GM19438 (cell line): ENCODE results near the gene EPM2A.

ENCODE experiments used
- ATAC-seq: cut with Tn5 transposase; IDR thresholded peaks from one replicate; pipeline ENCODE4 v1.9.1; 2021; ENCODE audit warnings: low read depth; ENCODE audit not compliant: unreplicated experiment

Gene EPM2A

DNA sequence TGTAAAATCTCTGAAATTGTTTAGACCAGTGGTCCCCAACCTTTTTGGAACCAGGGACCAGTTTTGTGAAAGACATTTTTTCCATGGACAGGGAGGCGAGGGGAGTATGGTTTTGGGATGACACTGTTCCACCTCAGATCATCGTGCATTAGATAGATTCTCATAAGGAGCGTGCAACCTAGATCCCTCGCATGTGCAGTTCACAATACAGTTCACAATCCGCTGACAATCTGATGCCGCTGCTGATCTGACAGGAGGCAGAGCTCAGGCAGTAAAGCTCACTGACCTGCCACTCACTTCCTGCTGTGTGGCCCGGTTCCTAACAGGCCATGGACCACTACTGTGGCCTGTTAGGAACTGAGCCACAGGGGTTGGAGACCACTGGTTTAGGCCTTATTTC lies 115.2 kb downstream of the EPM2A start:
- no peak for ATAC-seq

DNA sequence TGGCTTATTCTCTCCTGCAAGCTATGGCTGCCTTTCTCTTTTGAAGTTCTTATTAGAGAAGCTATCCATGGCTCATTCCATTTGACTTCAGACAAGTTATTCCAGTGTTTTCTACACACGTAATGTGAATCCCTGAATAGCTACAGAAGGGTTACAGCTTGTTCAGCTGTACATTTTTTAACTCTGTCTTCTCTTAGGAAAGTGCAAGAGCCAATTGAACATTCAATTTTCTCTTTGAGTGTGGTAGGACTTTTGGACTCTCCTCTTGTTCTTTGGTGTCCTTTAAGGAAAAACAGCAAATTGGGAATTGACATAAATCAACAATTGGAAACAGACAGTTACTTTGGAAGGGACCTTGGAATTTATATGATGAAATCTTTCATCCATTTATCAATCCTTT lies 125.8 kb downstream of the EPM2A start:
- no peak for ATAC-seq

DNA sequence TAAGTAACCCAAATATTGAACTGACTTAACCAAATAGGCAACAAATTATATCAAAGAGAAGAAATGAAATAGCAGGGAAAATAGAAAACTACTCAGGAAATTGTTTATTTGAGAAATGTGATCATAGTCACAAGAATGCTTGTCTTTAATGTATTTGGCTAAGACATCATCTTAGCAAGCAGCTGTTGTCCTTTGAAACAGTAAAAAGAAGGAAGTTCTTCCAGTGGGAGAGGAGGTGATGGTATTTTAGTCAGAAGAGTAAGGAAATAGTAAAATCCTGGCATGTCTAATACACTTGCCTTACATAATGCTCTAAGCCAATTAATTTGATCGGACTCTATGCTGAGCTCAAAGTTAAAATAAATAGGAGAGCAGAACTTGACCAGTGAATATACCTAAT lies 126.5 kb downstream of the EPM2A start:
- no peak for ATAC-seq

DNA sequence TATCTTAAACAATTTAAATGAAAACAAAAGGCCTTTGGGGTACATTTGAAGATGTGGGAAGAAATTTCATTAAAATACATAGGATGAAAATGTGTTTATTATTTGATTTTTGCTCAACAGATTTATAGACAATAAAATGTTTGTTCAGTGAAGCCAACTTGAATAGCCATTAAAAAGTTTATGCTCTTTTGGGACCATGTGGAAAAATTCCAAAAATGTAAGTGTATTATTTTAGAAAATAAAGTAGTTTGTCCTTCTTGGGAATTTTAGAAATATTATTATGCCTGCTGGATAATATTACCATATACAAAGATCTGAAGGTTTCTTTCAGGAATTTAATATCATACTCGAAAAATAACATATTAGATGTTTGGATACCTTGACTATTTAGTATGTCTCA lies 131.3 kb downstream of the EPM2A start:
- ATAC-seq, result no peak

DNA sequence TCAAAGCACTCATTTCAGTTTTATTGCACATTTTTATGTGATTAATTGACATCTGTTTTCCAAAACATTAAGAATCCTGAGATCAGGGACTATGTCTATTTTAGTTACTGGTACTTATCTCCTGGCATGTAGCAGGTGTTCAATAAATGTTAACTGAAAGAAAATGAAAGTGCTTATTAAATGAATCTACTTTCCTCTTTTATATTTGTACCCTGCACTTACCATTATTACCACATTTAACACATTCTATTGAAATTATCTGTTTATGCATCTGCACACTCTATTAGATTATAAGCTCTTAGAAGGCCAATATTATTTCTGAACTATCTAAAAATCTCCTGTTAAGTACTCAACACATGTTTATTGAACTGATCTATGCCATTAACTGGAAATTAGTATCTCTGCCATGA lies 131.9 kb downstream of the EPM2A start:
- ATAC-seq, result no peak

DNA sequence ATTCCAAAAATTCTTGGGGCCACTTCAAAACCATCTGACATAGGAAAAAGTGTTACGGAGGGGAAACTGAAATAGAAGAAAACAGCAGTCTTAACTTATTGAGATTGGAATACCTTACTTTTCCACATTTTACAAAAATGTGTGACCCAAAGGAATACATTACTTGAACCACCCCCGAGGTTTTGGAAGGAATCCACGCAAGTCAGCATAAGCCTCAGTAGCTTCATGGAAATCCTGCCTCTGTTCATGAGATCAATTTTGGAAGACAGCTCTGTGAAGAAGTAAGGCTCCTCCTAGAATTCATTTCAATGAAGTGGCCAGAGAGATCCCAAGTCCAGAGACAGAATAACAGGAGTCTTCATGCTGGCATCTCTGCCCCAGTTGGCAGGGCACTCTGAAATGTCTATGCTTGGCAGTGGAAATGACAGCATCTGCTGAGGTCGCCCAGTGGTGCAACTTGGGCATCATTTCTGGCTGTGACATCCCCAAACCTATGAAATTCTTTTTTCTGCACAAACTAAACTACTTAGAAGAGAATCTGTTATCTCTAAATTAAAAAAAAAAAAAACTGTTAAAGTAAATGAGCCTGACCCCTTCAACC lies 132.5 kb downstream of the EPM2A start:
- no peak for ATAC-seq

DNA sequence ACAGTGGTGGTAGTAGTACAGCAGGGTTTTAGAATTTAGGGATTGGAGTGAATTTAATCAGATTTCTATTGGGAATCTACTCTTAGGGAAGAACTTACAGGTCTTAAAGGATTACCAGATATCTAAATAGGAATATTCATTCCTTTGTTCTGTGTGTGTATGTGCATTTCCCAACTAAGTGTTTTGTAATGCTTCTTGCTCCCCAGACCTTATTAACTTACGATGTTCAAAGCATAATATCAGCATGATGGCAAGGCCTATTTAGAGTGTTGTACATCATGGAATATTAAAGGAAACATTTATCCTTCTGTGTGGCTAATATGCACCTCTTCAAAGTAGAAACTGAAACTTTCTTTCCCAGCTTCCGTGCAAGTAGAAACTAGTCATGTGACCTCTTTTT lies 133.9 kb downstream of the EPM2A start:
- no peak for ATAC-seq

DNA sequence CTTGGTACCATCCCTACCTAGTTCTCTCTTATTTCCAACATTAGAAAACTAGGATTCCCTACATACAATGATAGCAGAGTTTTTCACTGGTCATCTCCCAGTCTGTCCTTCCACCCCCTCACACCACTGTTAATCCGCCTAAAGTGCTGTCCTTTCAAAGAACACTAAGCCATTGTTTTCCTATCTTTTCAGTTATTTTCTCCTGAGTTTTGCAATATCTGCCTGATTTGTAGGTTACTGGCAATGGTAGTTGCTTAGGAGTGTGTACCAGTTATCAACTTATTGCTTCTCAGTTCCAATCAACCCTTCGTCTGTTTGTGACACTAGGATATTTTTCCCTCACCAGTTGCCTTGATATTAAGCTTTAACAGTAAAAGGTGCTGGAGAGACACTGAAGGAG lies 135.0 kb downstream of the EPM2A start:
- no peak for ATAC-seq

DNA sequence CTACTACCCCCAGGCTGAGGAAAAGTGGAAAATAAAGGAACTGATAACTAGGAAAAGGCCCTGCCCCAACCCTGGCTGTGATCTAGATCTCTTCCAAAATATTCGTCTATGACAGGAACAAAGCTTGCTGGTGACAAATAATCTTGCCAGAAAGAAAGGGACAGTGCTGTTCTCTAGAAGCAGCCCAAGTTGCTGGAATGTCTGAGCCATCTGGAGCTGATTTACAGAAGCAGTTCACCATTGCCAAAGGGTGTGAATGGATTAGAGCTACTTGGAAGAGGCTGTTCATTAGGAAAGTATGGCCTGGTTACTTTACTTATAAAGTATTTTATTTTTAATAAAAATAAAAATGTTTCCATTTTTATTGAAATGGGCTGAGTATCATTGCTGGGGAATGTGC lies 146.3 kb downstream of the EPM2A start:
- ATAC-seq, result no peak

DNA sequence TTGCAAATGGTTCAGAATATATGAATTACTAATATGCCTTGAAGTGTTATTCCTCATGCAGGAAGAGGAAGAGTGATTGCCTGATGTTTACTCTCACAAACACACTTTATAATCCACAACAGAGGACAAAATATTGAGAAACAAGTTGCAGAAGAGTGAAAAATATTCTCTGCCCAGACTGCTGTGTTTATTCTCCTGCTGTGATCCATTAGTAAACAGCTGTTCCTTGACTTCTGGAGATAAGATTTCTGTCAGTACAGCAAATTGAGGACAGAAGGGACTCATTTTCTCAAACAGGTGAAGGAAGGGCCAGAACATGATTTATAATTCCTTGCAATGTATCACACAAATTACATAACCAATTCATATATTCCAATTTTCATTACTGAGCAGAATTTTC lies 148.0 kb downstream of the EPM2A start:
- ATAC-seq, result no peak

DNA sequence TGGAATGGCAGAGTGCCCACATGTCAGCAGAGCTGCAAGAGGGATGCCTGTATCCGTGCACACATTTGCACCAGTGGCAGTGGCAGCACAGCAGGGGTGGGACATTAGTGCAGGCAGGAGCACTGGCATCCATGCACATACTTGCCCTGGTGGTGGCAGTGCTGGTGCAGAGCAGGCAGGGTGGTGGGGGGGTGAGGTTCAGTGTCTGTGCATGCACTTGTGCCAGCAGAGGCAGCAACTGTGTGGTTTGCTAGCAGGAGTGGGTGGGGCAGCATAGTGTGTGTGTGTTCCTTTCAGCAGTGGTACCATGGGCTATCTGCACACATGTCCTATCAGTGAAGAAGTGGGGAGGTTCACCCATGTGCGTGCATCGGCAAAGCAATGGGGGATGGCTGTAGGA lies 151.6 kb downstream of the EPM2A start:
- no peak for ATAC-seq
